ENCODE results near the gene SYS1. TPM values are rescaled to one million over a fixed set of nuclear protein-coding genes. Genes with fewer than 3 reads are reported as not detected.

The SYS1 gene
- total RNA-seq: 10 to 100 TPM; 28.0 to 30.8 TPM

GRCh38 chr20:45362804-45363610, at the start of gene SYS1:
SYS1 (plus strand) TSS chr20:45363156; CDS start chr20:45363532, 376 bp downstream.
- peak within 1 kb of the TSS; percentile 97 for H3K4me3 Mint-ChIP-seq
- peak within 1 kb of the TSS; percentile 93 for H3K27ac Mint-ChIP-seq
- ChIA-PET POLR2A (interaction anchor here (0.6 to 2.8 kb wide), 16 partner anchors 10 to 108 kb away, joined by 3 to 31 read pairs (median 4); partner anchors contain the start of genes PIGT and SDC4), CTCF (interaction anchor here (0.6 to 20.4 kb wide), 35 partner anchors 10 to 607 kb away, joined by 3 to 606 read pairs (median 6); partner anchors contain the start of genes PIGT and SDC4)
- DNase-seq (peak; percentile 99), ATAC-seq (peak; percentile 91)
- H3K9me3 Mint-ChIP-seq (ENCODE audit: insufficient read depth): no peaks in the 10 kb centered on the region
- H3K36me3 Mint-ChIP-seq (ENCODE audit: low read depth): peaks cover 28% of the 10 kb centered on the region
- no peaks in the 10 kb centered on the region for H3K27me3 Mint-ChIP-seq (ENCODE audit: low read depth)
- H3K4me1 Mint-ChIP-seq (ENCODE audit: low read depth): peaks cover 61% of the 10 kb centered on the region

- DNase-seq (no peak), ATAC-seq (no peak)
- H3K36me3 Mint-ChIP-seq (ENCODE audit: low read depth): no peaks in the 10 kb centered on the region
- ChIA-PET CTCF (interaction anchor here (1.0 to 3.0 kb wide), 3 partner anchors 9 to 20 kb away, joined by 3 to 28 read pairs (median 25); no protein-coding TSS in a partner anchor), POLR2A (interaction anchor here (1.1 kb wide), 1 partner anchor 22 kb away, joined by 3 read pairs; no protein-coding TSS in a partner anchor)
- H3K9me3 Mint-ChIP-seq (ENCODE audit: insufficient read depth): no peaks in the 10 kb centered on the region
- peaks cover 27% of the 10 kb centered on the region for H3K4me1 Mint-ChIP-seq (ENCODE audit: low read depth)
- H3K27ac Mint-ChIP-seq: no peak overlapping the region
- H3K4me3 Mint-ChIP-seq: no peak overlapping the region
- peaks cover 38% of the 10 kb centered on the region for H3K27me3 Mint-ChIP-seq (ENCODE audit: low read depth)
These were observed 49.0 kb upstream of the SYS1 start for GRCh38 chr20:45313943-45314342.

- H3K27me3 Mint-ChIP-seq (ENCODE audit: low read depth): peaks cover 25% of the 10 kb centered on the region
- POLR2A ChIA-PET: interaction anchor here (0.6 kb wide), 1 partner anchor 47 kb away, joined by 4 read pairs; the partner anchor contains the start of gene SYS1
- no peak for ATAC-seq
- no peaks in the 10 kb centered on the region for H3K9me3 Mint-ChIP-seq (ENCODE audit: insufficient read depth)
- H3K36me3 Mint-ChIP-seq (ENCODE audit: low read depth): no peaks in the 10 kb centered on the region
- no peak overlapping the region for H3K27ac Mint-ChIP-seq
- CTCF ChIA-PET: interaction anchor here (0.6 to 9.8 kb wide), 5 partner anchors 8 to 121 kb away, joined by 3 to 88 read pairs (median 5); no protein-coding TSS in a partner anchor
- no peak overlapping the region for H3K4me3 Mint-ChIP-seq
- peaks cover 42% of the 10 kb centered on the region for H3K4me1 Mint-ChIP-seq (ENCODE audit: low read depth)
- DNase-seq: no peak
These were observed 47.3 kb upstream of the SYS1 start for GRCh38 chr20:45315672-45316071.

- H3K27ac Mint-ChIP-seq: no peak overlapping the region
These were observed 46.5 kb upstream of the SYS1 start for GRCh38 chr20:45316150-45317080.

GRCh38 chr20:45317826-45318225, 45.1 kb upstream of the SYS1 start:
- no peak for DNase-seq
- Mint-ChIP-seq H3K4me3 (no peak overlapping the region), H3K27me3 (ENCODE audit: low read depth) (peaks cover 18% of the 10 kb centered on the region), H3K9me3 (ENCODE audit: insufficient read depth) (no peaks in the 10 kb centered on the region), H3K36me3 (ENCODE audit: low read depth) (no peaks in the 10 kb centered on the region), H3K4me1 (ENCODE audit: low read depth) (peaks cover 50% of the 10 kb centered on the region), H3K27ac (no peak overlapping the region)
- CTCF ChIA-PET: interaction anchor here (0.7 to 9.8 kb wide), 21 partner anchors 9 to 453 kb away, joined by 3 to 88 read pairs (median 10); partner anchors contain the start of genes MATN4, SDC4 and SYS1
- POLR2A ChIA-PET: interaction anchor here (1.2 to 3.7 kb wide), 2 partner anchors 45 to 98 kb away, joined by 3 to 15 read pairs; partner anchors contain the start of genes PIGT and SYS1
- ATAC-seq: no peak

More at GRCh38 chr20:45316150-45317080, 46.5 kb upstream of the SYS1 start:
- CTCF ChIA-PET: interaction anchor here (0.9 to 9.8 kb wide), 9 partner anchors 9 to 136 kb away, joined by 3 to 88 read pairs (median 5); partner anchors contain the start of gene SYS1
- H3K9me3 Mint-ChIP-seq (ENCODE audit: insufficient read depth): no peaks in the 10 kb centered on the region
- peaks cover 46% of the 10 kb centered on the region for H3K4me1 Mint-ChIP-seq (ENCODE audit: low read depth)
- no peak for DNase-seq
- POLR2A ChIA-PET: interaction anchor here (0.6 to 3.7 kb wide), 2 partner anchors 46 to 47 kb away, joined by 4 to 15 read pairs; partner anchors contain the start of gene SYS1
- no peak overlapping the region for H3K4me3 Mint-ChIP-seq
- ATAC-seq: no peak
- no peaks in the 10 kb centered on the region for H3K36me3 Mint-ChIP-seq (ENCODE audit: low read depth)
- H3K27me3 Mint-ChIP-seq (ENCODE audit: low read depth): peaks cover 20% of the 10 kb centered on the region

GRCh38 chr20:45318386-45318939, 44.5 kb upstream of the SYS1 start:
- peak overlapping the region; percentile 91 for H3K27ac Mint-ChIP-seq
- H3K27me3 Mint-ChIP-seq (ENCODE audit: low read depth): peaks cover 18% of the 10 kb centered on the region
- no peaks in the 10 kb centered on the region for H3K36me3 Mint-ChIP-seq (ENCODE audit: low read depth)
- CTCF ChIA-PET: interaction anchor here (0.7 to 9.8 kb wide), 39 partner anchors 8 to 477 kb away, joined by 3 to 88 read pairs (median 4); partner anchors contain the start of genes MATN4, SDC4, SEMG1 and SYS1
- H3K4me3 Mint-ChIP-seq: no peak overlapping the region
- DNase-seq (no peak), ATAC-seq (no peak)
- H3K4me1 Mint-ChIP-seq (ENCODE audit: low read depth): peaks cover 50% of the 10 kb centered on the region
- H3K9me3 Mint-ChIP-seq (ENCODE audit: insufficient read depth): no peaks in the 10 kb centered on the region
- POLR2A ChIA-PET: interaction anchor here (0.9 to 3.7 kb wide), 7 partner anchors 15 to 118 kb away, joined by 3 to 15 read pairs (median 3); partner anchors contain the start of genes PIGT and SYS1

GRCh38 chr20:45318948-45319347, 44.0 kb upstream of the SYS1 start:
- H3K9me3 Mint-ChIP-seq (ENCODE audit: insufficient read depth): no peaks in the 10 kb centered on the region
- ATAC-seq (no peak), DNase-seq (no peak)
- H3K27me3 Mint-ChIP-seq (ENCODE audit: low read depth): peaks cover 16% of the 10 kb centered on the region
- peak overlapping the region; percentile 50 for H3K4me3 Mint-ChIP-seq
- POLR2A ChIA-PET: interaction anchor here (0.9 to 3.7 kb wide), 7 partner anchors 15 to 118 kb away, joined by 3 to 15 read pairs (median 3); partner anchors contain the start of genes PIGT and SYS1
- peaks cover 50% of the 10 kb centered on the region for H3K4me1 Mint-ChIP-seq (ENCODE audit: low read depth)
- CTCF ChIA-PET: interaction anchor here (0.6 to 9.8 kb wide), 41 partner anchors 9 to 650 kb away, joined by 3 to 88 read pairs (median 4); partner anchors contain the start of genes MATN4, RBPJL, SDC4 and SEMG1
- H3K27ac Mint-ChIP-seq: peak overlapping the region; percentile 91
- H3K36me3 Mint-ChIP-seq (ENCODE audit: low read depth): no peaks in the 10 kb centered on the region

- peaks cover 50% of the 10 kb centered on the region for H3K4me1 Mint-ChIP-seq (ENCODE audit: low read depth)
- ChIA-PET CTCF (interaction anchor here (0.9 to 9.8 kb wide), 14 partner anchors 9 to 649 kb away, joined by 3 to 88 read pairs (median 14); partner anchors contain the start of gene SYS1), POLR2A (no interaction called here)
- H3K4me3 Mint-ChIP-seq: no peak overlapping the region
- H3K9me3 Mint-ChIP-seq (ENCODE audit: insufficient read depth): no peaks in the 10 kb centered on the region
- H3K27me3 Mint-ChIP-seq (ENCODE audit: low read depth): peaks cover 8% of the 10 kb centered on the region
- H3K36me3 Mint-ChIP-seq (ENCODE audit: low read depth): no peaks in the 10 kb centered on the region
- DNase-seq (peak; percentile 49), ATAC-seq (peak; percentile 59)
- peak overlapping the region; percentile 79 for H3K27ac Mint-ChIP-seq
These were observed 41.9 kb upstream of the SYS1 start for GRCh38 chr20:45320948-45321595.

- Mint-ChIP-seq H3K27me3 (ENCODE audit: low read depth) (no peaks in the 10 kb centered on the region), H3K4me3 (no peak overlapping the region), H3K9me3 (ENCODE audit: insufficient read depth) (no peaks in the 10 kb centered on the region), H3K27ac (no peak overlapping the region), H3K36me3 (ENCODE audit: low read depth) (peaks cover 4% of the 10 kb centered on the region), H3K4me1 (ENCODE audit: low read depth) (peaks cover 40% of the 10 kb centered on the region)
- ATAC-seq: no peak
- no peak for DNase-seq
- CTCF ChIA-PET: interaction anchor here (0.7 to 9.8 kb wide), 17 partner anchors 9 to 448 kb away, joined by 3 to 88 read pairs (median 7); partner anchors contain the start of gene SYS1
- POLR2A ChIA-PET: interaction anchor here (0.6 to 0.9 kb wide), 3 partner anchors 12 to 428 kb away, joined by 3 read pairs; no protein-coding TSS in a partner anchor
These were observed 40.0 kb upstream of the SYS1 start for GRCh38 chr20:45322952-45323383.

- CTCF ChIA-PET: interaction anchor here (0.6 to 9.8 kb wide), 13 partner anchors 10 to 447 kb away, joined by 3 to 88 read pairs (median 7); partner anchors contain the start of gene SYS1
- DNase-seq (no peak), ATAC-seq (no peak)
- Mint-ChIP-seq H3K27me3 (ENCODE audit: low read depth) (no peaks in the 10 kb centered on the region), H3K9me3 (ENCODE audit: insufficient read depth) (no peaks in the 10 kb centered on the region), H3K27ac (no peak overlapping the region), H3K36me3 (ENCODE audit: low read depth) (peaks cover 4% of the 10 kb centered on the region), H3K4me3 (no peak overlapping the region), H3K4me1 (ENCODE audit: low read depth) (peaks cover 32% of the 10 kb centered on the region)
- POLR2A ChIA-PET: interaction anchor here (0.9 kb wide), 1 partner anchor 427 kb away, joined by 3 read pairs; no protein-coding TSS in a partner anchor
These were observed 39.2 kb upstream of the SYS1 start for GRCh38 chr20:45323731-45324130.
